ENCODE measurements around the gene PATE3.

DNA sequence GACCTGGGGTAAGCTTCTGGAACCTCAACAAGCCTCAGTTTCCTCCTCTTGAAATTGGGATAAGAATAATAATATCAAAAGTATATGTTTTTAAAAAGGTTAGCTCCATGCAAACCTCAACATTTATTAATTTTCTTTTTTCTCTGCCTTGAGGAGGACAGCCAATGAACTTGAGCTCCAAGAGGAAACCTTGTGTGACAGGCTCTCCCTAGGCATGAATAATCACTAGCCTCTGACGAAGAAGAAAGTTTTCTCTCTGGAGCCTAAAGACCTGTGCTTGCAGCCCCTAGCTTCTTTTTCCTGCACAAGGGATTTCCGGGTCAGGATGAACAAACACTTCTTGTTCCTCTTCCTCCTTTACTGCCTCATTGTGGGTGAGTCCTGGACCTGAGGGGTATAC lies at the start of gene PATE3:
- TF ChIP-seq POLR2A (IDR thresholded peaks at IDR 0.05; ENCODE audit: low read length) = no peak
- TF ChIP-seq GATA1 (IDR thresholded peaks at IDR 0.05; ENCODE audit: low read depth, low read length) = no peak
